ENCODE data around the gene SCUBE1.
"Not testable (repeated sequence)": the region's sequence is repeated elsewhere in the genome, so short reads cannot be mapped to it uniquely, and the experiment has no call there.

SCUBE1 gene

DNA sequence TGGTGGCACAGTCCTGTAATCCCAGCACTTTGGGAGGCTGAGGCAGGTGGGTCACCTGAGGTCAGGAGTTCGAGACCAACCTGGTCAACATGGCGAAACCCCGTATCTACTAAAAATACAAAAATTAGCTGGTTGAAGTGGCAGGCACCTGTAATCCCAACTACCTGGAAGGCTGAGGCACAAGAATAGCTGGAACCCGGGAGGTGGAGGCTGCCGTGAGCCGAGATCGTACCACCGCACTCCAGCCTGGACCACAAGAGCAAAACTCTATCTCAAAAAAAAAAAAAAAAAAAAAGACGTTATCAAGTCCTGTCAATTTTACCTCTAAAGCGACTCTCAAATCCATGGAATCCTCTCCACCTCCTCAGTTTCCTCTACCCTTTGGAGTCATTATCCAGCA is 12.5 kb upstream of the SCUBE1 start:
- not testable (repeated sequence) for DNase-seq

DNA sequence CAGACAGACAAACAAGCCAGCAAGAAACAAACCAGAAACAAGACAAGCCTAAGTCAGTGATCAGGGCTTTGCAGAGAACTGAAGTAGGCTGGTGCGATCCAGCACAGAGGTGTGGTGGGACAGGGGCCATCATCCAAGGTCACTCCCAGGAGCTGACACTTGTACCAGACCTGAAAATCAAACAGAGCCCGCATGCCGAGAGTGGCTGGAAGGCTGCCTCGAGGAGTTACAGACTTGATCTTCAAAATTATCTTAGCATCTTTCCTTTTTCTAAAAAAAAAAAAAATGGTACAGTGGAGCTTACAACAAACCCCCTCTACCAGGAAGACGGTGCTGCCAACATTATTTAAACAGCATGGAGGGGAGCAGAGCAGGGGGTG is 8.8 kb upstream of the SCUBE1 start:
- DNase-seq, result no peak

DNA sequence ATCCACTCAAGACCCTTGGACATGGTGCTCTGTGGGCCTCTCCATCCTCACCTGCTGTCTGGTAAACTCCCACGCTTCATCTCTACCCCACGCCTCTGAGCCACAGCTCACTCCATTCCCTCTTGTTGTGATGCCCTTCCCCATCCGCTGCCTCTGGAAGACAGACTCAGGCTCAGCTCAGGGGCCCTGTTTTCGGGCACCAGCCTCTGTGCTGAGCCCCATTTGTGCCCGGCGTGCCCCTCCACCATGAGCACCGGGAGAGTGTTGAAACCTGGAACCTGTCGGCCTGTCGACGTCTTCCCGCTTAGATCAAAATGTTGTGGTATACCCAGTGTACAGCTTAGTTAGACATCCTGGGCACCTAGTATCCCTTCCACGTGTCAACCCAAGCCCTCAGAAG is 6.5 kb upstream of the SCUBE1 start:
- no peak for DNase-seq

DNA sequence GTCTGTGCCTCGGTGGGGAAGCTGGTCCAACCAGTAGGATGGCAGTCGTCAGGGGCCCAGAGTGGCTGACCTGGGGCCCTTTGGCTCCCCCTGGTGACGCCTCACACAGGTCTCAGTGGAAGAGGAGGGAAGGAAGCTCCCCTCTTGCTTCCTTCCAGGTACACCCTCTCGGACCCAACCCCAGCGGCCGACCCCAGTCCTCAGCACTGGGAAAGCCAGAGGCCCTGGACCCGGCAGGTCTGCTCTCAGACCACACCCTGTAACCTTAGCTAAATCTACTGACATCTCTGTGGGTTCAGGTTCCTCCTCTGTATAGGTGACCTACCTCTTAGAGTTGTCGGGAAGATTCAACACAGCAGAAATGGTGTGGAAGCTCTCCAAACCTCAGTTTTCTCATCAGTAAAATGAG is 3.4 kb upstream of the SCUBE1 start:
- peak; percentile 76 for DNase-seq

DNA sequence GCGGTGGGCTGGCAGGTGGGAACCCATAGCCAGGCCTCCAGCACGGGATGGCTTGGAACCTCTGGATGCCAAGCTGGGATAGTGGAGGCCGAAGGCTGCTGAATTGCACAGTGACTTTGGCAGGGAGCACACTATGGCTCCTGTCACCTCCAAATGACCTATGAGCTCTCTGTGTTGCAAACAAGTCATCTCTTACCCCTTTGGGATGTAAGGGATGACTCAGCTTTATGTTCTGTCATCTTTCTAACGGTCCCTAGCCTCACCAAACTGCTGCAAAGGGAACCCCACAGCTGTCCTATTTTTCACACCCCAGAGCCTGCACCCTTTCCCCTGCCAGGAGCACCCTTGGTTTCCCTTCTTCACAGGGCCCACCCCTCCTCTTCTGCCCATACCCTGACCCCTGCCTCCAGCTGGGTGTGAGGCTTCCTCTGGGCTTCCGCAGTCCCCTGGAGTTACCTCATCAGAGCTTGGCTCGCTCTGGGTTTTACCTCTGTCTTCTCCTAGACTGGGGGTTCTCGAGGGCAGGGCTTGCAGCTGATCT is 2.7 kb upstream of the SCUBE1 start:
- DNase-seq, result no peak

DNA sequence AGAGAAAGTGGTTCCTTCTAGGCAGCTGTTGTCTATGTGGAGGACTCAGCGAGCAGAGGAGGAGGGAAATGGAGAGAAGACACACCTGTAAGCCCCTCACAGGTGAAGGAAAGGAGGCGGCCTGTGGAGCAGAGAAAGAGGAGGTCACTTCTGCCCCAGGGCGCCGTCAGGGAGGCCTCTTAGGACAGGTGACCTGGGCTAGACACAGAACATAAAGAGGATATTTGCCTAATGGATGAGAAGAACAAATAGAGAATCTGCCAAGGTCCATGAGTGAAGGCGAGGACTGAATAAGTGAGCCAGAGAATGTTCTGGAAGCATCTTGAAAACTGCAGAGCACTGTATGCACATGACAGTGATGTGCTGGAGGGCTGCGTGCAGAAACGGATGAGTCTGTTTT is 2.2 kb upstream of the SCUBE1 start:
- DNase-seq, result no peak

DNA sequence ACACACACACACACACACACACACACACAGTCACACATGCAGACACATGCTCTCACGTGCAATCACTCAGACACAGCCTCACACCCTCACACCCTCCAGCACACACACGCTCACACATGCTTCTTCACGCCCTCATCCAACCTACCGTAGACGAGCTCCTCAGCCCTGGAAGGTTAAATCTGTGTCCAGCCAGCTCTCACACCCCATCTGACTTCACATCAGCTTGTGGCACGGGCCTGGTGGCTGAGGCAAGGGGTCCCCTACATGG is 1.3 kb upstream of the SCUBE1 start:
- DNase-seq, result no peak

DNA sequence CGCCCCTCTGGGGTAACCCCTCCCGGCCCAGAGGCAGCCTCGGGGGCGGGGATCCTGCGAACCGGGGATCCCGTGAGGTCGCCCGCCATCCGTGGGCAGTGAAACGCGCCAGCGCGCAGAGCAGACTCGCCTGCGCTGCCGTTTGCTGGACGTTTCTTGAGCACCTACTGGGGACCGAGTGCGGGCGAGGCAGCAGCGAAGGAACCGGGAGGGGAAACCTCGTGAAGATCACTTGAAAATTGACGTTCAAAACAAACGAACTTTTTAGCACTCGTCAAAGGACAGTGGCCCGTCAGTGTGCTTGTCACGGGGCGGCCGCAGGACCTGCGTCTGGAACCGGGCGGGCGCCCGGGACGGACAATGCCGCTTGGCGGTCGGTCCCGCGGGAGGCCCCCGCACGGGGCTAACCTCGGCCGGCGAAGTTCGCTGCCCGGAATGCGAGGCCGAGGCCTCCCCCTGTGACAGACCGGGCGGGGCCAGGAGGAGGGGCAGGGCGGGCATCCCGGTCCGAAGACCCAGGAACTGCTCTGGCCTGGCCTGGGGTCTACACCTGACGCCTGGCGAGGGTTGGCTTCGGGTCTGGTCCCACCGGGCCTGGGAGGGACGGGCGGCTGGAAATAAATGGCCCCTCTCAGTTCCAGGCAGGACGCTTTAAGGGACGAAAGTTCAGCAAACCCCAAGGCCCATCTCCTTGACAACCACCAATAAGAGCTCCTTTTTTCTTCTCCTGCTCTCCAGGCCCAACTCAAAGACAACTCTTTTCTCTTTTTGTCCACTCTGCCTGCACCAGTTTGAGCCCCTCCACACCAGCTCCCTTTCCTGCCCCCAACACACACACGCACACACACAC is 723 bp upstream of the SCUBE1 start:
- no peak for DNase-seq

DNA sequence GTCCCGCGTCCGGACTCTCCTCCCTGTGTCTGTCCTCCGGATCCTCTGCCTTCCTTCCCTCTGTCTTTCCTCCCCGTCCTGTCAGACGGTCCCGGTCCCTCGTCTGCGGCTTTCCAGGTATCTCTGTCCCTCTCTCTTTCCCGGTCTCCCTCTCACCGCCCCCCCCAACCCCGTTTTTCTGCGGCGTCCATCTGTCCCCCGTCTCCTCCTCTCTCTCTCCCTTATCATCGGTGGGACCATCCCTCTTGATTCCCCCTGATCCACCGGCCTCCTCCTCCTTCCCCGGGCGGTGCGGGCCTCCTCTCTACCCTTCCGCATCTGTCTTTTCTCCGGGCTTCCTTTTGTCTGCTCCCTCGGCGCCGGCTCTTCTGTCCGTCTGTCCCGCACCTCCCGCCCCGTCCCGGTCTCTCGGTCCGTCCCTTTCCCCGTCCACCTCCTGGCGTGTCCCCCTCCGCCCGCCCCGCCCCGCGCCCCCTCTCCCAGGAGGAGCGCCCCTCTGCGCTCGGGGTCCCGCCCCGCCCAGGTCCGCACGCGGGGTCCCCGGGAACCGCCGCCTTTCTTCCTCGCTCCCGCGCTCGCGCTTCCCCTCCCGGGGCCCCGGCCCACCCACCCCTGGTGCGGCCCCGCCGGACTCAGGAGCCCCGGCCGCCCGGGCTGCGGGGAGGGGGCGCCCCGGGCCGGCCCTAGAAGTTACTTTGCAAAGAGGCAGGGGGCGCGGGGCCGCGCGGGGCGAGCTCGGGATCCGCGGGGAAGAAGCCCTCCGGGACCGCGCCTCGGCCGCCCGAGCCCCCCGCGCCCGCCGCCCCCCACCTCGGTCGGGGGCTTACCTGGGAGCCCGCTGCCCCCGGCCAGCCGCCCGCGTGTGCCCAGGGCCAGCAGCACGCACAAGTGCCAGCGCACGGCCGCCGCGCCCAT is 568 bp downstream of the SCUBE1 start:
- no peak for DNase-seq

DNA sequence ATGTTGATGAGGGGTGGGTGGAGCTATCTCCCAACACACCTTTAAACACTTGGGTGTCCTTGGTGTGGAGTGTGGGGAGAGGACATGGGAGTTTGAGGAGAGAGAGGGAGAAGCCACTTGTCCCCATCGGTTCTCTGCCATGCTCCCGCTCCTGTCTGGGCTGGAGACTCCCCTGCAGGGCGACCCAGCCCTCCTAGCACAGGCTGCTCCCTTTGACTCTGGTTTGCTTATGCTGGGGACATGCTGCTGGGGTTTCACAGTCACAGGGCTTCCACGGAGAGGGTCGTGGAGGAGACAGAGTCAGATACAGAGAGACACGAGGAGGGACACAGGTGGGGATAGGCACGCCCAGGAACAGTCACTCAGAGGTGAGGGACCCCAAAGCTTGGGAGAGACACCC is 1.6 kb downstream of the SCUBE1 start:
- DNase-seq, result no peak

DNA sequence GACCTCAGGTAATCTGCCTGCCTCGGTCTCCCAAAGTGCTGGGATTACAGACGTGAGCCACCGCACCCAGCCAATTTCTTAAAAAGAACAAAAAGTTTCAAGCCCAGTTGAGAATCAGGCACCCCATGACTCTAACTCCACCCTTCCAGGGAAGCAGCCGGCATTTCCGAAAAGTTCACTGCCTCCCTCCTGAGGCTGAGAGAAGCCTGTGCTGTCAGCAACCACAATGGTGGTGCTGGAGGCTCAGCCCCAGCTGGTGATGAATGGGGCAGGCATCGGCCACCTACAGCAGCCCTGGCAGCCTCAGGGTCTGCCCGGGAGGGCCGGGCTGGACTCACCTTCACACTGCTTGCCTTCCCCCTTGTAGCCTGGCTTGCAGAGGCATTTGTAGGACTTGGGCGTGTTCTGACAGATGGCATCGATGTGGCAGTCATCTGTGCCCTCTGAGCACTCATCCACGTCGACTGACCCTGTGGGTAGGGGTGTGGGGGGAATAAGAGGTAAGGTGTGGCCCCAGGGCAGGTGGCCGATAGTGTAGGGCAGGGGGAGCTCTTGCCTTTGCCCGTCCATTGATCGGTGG is 4.3 kb downstream of the SCUBE1 start:
- DNase-seq, result no peak

DNA sequence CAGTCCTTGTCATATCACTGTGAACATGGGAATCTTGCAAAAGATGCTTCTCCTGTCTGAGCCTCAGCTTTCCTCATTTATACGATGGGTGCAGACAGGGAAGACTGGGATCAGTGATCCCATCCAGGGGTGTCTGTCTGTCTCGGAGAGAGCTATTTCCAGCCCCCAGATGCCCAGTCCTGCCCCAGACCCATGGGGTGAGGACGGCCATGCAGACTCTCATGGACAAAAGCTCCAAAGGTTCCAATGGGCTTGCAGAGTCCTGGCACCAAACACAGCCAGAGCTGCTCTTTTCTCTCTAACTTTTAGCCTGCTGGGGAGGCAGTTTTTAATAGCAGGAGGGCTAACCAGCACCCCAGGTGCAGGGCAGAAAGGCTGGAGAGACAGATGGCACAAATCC is 5.2 kb downstream of the SCUBE1 start:
- no peak for DNase-seq

DNA sequence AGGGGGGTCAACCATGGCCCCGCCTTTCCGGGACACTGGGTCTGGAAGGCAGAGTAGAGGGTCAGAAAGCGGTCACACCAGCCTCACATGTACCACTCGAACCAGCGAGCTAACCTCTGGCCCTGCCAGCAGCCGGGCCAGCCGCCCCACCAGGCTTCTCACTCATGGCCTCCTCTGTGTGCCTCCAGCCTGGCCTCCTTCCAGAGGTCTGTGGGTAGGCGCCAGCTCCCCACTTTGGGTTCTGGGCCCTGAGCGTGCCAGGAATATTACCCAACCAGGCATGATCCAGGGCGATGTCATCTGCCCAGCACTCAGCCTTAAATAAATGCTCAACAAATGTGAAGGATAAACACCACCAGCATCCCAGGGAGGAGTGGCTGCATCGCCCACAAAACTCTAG is 5.8 kb downstream of the SCUBE1 start:
- DNase-seq, result no peak

DNA sequence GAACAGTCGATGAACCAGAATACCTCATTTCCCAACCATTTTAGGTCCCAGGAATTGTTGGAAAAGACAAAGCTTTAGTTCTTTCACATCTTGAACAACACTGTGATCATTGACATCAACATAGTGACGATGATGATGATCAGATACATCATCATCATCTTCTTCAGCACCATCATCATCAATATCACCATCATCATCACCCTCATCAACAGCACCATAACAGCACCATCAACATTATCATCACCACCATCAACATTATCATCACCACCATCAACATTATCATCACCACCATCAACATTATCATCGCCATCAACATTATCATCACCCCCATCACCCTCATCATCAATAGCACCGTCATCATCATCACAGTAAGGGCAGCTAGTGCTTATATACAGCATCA is 8.8 kb downstream of the SCUBE1 start:
- no peak for DNase-seq

DNA sequence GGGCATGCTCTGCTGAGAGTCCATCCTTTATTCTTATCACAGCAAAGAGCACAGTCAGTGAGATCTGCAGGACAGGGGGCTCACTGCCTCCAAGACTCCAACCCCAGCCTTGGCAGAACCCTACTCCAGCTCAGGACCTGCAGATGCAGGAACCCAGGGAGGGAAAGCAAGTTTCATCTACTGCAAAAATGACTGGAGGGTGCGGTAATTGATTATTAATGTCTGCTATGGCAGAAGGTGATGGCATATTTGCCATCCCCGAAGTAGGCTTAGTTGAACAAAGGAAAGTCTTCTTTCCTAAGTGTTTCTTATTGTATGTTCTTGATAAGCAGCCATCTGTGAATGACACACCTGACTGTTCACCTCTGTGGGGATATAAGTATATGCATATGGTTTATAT is 9.2 kb downstream of the SCUBE1 start:
- no peak for DNase-seq

DNA sequence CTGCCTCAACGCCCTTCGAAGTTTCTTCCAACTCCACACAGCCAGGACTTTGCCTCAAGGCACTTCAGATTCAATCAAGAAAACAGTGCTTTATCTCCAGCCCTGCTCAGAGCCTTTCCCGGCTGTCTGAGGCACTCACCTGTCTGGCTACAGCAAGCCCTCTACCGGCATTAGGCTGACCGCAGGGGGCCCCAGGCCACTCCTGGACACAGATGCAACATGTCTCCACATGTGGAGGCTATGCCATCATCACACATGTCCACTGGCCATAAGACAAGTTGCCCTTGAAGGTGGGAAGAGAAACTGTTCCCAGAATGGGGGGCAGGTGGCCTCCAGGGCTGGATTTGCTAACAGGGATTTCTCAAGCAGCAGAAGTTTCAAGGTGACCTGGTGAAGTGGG is 10.0 kb downstream of the SCUBE1 start:
- DNase-seq, result no peak

DNA sequence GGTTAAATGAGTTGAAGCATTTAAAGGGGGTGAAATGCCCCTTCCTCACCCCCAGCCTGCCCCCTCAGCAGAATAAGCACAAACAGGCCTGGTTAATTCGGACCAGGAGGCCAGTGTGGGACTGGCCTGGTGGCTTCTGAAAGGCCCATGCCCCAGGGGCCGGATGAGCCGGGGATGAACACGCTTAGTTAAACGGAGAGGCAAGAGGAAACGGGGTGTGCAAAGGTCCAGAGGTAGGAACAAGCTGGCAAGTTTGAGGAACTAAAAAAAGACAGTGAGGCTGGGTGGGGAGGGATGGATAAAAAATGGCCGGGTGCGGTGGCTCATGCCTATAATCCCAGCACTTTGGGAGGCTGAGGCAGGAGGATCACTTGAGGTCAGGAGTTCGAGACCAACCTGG is 11.5 kb downstream of the SCUBE1 start:
- no peak for DNase-seq

DNA sequence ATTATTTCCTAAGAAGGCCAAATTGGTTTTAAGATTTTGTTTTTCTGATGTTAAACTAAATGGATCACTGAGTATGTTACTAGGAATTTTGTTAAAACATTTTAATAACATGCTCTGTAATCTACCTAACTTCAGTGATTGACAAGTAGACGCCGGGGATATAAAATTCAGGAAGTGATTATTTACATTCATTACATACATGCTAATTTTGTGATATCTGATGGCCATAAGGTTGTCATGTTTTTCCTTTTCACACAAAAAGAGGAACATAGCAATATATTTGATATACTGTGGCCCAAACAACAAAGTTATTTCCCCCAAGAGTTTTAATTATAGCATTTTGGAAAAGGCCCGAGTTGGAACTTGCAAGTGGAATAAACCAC is 12.1 kb downstream of the SCUBE1 start:
- no peak for DNase-seq

DNA sequence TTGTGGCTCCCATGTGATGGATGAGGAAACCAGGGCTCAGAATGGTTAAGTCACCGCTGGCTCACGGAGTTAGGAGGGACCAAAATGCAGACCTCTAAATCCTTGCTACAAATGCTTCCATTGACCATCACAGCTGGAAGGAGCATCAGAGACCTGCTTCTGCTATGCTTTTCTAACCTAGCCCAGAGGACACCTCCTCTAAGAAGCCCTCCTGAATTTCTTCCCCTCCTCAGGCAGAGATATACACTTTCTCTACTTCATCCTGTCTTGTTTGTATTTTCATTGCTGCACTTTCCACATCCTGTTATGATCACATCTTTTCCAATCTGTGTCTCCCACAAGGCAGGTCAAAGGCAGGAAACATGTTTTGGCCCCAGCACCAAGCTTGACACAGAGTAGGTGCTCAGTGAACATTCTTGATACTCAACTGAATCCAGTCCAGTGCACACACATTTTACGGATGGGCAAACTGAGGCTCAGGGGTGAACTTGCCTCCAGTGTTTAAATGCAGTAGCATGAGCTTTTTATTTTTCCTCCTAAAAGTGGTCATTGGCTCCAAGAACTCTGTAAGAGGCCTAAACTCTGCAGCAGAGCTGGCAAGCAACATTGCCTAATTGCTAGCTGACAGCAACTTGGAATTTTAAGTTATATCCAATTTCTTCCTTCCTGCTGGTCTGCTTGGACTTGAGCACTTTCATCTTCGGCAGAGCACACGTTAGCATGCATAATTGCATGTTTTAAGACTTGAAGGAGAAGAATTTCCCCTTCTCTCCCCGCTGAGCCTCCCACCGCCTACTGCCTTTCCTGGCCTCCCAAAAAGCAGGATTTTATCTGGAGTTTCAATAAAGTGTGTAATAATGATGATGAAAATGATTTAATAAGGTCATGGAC is 12.7 kb downstream of the SCUBE1 start:
- DNase-seq, result no peak

DNA sequence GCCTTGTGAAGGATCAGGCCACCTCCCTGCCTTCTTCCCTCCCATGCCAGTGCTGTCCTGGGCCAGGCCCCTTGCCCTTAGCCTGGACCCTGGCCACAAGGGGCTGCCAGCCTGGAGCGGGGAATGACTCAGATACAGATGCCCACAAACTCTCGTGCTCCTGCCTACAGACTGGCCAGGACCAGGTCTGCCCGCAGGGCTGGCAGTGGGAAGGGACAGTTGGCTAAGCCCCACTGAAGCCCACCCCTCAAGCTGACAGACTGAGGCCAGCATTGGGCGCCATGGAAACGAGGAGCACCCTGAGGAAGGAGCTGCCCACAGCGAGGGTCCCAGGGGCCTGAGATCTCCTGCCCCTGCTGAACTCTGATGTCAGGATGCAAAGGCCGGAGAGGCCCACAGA is 14.1 kb downstream of the SCUBE1 start:
- no peak for DNase-seq

DNA sequence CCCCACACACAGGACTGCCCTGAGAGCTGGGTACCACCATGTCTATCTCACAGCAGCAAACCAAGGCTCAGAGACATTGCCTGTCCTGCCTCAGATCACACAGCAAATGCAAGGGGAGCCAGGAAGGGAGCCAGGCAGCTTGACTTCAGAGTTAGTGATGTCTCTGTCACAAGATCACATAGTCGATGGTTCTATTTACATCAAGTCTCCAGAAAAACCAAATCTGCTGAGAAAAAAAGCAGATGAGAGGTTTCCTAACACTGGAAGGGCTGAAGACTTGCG is 16.1 kb downstream of the SCUBE1 start:
- no peak for DNase-seq

DNA sequence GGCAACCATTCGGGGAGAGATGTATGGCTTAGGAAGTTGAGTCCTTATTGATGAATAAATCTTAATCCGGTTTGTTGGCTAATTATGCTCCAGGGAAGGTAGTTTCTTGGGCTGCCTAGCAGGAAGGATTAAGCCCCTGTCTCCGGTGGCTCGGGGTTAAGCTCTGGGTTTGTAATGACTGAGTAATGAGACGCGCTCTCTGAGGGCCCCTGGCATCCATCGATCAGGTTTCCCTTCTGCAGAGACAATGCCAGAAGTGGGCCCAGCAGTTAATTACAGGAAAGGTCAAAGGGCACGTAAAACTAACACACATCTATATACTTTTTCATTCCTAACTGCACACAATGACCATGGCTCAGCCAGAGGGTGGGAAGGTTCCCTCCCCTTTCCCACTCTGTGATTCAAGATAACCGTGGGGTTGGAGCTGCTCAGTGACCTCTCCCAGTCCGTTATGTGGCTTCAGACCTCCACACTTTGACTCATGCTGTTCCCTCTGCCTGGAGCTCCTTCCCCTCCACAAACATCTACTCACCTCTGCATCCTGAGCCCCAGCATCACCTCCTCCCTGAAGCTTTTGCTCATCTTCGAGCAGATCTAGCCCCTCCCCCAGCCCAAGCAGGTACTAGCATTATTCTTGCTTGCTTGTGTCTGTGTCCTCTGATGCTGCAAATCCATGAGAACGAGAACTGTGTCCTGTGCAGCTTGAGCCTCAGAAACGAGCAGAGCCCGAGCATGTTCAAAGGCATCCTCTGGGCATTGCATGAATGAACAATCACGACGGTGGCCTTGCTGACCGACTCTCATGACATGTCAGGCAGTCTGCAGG is 16.6 kb downstream of the SCUBE1 start:
- DNase-seq, result no peak
